A204.1 (cell line): ENCODE data around the gene ZNF558.
"Not testable (repeated sequence)": the region's sequence is repeated elsewhere in the genome, so short reads cannot be mapped to it uniquely, and the experiment has no call there.

Experiments used
- FAIRE-seq: peaks from 2 replicates; lab custom pipeline; 2012; peaks lifted over from hg19 to GRCh38; lab: Jason Lieb, UNC

ZNF558 gene

GRCh38 chr19:8794823-8795222 is 37.3 kb downstream of the ZNF558 start:
- no peak for FAIRE-seq

GRCh38 chr19:8773587-8773986 is 58.5 kb downstream of the ZNF558 start:
- not testable (repeated sequence) for FAIRE-seq

GRCh38 chr19:8769265-8769664 is 62.8 kb downstream of the ZNF558 start:
- not testable (repeated sequence) for FAIRE-seq

GRCh38 chr19:8767257-8767656 is 64.8 kb downstream of the ZNF558 start:
- FAIRE-seq = not testable (repeated sequence)
